Testis (tissue), 2 donors: ENCODE measurements around the gene SH3RF3.

ENCODE experiments used
- CTCF ChIP-seq, 3 experiments: fragments of 450-650 bp in 2 of 3; fragments of 200-600 bp in 1 of 3; sonication (generic) in 1 of 3; IDR thresholded peaks; one replicate each; pipeline ENCODE4 v1.5.1; 2016 to 2019; ENCODE audit warnings: antibody characterized with exemption in 3 of 3, mild to moderate bottlenecking in 2 of 3, moderate library complexity in 1 of 3
- POLR2A ChIP-seq: fragments of 450-650 bp; IDR thresholded peaks from one replicate; pipeline ENCODE4 v1.6.1; 2017; ENCODE audit warnings: antibody characterized with exemption, mild to moderate bottlenecking, moderate library complexity

GRCh38 chr2:109473616-109474318, 344.8 kb downstream of the SH3RF3 start:
- TF ChIP-seq CTCF (IDR thresholded peaks at IDR 0.05) (no peak), POLR2A (no peak)
